ENCODE results near the gene LCOR. TPM values are rescaled to one million over a fixed set of nuclear protein-coding genes. Genes with fewer than 3 reads are reported as not detected.
A peak's percentile ranks its signal among the peaks of the same experiment; 100 is the strongest.

The LCOR gene
- total RNA-seq, 4 donors from 2014 or later: 7.7 to 2,027 (median 132) TPM

DNA sequence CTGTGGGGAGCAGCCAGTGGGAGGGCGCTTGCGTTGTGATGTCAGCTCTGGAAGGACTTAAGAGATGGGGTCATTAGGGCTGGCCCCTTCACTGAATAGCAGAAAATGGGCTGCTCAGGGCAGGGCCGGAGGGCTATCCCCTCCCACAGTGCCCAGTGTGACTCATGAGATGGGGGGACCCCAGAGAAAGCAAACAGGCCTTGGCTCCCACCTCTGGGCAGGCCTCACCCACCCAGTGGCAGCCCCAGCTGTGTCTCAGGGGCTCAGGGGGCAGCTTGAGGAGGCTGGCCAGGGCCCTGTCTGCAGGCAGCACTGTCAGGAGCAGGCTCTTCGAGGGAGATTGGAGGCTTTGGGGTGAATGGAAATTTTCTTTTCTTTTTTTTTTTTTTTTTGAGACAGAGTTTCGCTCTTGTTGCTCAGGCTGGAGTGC is 185.4 kb downstream of the LCOR start:
- Histone ChIP-seq H3K4me3 (no peak overlapping the region), H3K4me1 (no peaks in the 10 kb centered on the region), H3K27ac (no peak overlapping the region), H3K9me3 (no peaks in the 10 kb centered on the region), H3K27me3 (no peaks in the 10 kb centered on the region), H3K36me3 (no peaks in the 10 kb centered on the region)
- DNase-seq: no peak
- no peak for TF ChIP-seq POLR2A (IDR thresholded peaks at IDR 0.05)
- TF ChIP-seq, protein P1, sequence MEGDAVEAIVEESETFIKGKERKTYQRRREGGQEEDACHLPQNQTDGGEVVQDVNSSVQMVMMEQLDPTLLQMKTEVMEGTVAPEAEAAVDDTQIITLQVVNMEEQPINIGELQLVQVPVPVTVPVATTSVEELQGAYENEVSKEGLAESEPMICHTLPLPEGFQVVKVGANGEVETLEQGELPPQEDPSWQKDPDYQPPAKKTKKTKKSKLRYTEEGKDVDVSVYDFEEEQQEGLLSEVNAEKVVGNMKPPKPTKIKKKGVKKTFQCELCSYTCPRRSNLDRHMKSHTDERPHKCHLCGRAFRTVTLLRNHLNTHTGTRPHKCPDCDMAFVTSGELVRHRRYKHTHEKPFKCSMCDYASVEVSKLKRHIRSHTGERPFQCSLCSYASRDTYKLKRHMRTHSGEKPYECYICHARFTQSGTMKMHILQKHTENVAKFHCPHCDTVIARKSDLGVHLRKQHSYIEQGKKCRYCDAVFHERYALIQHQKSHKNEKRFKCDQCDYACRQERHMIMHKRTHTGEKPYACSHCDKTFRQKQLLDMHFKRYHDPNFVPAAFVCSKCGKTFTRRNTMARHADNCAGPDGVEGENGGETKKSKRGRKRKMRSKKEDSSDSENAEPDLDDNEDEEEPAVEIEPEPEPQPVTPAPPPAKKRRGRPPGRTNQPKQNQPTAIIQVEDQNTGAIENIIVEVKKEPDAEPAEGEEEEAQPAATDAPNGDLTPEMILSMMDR (IDR thresholded peaks at IDR 0.05): no peak
- intact Hi-C loops (cut with DNase I; ENCODE audit: low total_unique reads): no loop called here

DNA sequence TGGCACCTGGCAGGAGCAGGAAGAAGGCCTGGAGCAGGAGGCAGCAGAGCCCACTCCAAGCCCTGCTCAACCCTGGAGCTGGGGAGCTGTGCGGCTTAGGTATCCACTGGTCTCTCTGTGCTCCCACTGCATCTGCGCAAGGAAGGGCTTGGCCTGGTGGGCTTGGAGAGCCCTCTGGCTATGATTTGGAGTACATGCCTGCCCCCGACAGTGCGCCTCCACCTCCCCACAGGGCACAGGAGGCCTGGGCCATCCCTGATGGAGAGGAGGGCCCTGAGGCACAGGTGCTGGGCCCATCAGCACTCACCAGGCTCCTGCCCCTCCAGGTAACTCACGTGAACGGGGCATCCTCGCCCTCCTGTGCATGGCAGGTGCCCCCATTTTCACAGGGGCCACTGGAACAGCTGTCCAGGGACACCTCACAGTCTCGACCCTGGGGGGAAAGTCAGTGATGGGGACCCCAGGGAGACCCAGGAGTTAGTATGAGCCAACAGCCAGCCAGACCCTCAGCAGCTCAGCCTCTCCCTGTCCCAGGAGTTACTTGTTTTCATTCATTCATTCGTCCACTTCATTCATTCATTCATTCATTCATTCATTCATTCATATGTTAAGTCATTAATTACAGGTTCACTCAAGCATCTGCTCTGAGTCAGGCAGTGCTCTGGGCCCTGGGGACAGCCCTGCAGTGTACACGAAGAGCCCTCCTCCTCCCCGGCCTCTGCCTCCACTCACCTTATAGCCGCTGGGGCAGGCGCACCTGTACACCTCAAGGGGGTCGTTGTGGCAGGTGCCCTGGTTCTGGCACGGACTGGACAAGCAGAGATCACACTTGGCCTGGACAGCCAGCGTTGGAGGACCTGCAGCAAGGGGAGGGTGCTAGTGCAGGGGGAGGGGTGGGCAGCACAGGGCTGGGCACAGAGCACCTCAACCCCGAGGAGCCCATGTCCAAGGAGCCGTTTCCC is 186.4 kb downstream of the LCOR start:
- no peak overlapping the region for H3K27ac ChIP-seq
- no peaks in the 10 kb centered on the region for H3K4me1 ChIP-seq
- no peaks in the 10 kb centered on the region for H3K27me3 ChIP-seq
- intact Hi-C loops (cut with DNase I; ENCODE audit: low total_unique reads): no loop called here
- TF ChIP-seq, protein P1 (IDR thresholded peaks at IDR 0.05): no peak
- TF ChIP-seq POLR2A (IDR thresholded peaks at IDR 0.05): no peak
- H3K9me3 ChIP-seq: no peaks in the 10 kb centered on the region
- H3K4me3 ChIP-seq: no peak overlapping the region
- DNase-seq: no peak
- H3K36me3 ChIP-seq: no peaks in the 10 kb centered on the region

DNA sequence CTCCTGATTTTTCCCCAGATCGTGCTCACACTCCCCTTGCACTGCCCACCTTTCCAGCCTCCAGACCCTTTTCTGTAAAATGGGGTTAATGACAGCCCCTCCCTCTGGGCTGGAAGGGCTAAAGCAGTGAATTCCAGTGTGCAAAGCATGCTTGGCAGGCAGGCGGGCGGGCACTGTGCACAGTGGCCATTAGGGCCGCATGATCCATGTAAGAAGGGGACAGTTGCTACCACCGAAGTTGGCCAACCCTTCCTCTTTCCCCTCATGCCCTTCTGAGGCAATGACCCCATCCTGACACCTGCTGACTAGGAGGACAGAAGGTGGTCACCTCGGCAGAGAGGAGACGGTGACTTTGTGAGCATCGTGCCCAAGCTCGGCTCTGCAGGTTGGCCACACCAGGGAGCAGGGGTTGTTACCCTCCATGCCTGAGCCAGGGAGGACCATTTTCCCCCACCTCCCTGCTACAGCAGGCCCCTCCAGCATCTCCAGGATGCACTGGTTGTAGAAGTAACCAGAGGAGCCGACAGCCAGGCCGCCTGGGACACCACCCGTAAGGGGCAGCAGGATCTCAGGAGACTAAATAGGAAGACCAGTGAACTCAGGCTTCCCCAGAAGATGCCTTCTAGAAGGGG is 187.2 kb downstream of the LCOR start:
- intact Hi-C loops (cut with DNase I; ENCODE audit: low total_unique reads): no loop called here
- TF ChIP-seq, protein P1 (IDR thresholded peaks at IDR 0.05): no peak
- DNase-seq: no peak
- Histone ChIP-seq H3K4me1 (no peaks in the 10 kb centered on the region), H3K27me3 (no peaks in the 10 kb centered on the region), H3K27ac (no peak overlapping the region), H3K9me3 (no peaks in the 10 kb centered on the region), H3K4me3 (no peak overlapping the region), H3K36me3 (no peaks in the 10 kb centered on the region)

DNA sequence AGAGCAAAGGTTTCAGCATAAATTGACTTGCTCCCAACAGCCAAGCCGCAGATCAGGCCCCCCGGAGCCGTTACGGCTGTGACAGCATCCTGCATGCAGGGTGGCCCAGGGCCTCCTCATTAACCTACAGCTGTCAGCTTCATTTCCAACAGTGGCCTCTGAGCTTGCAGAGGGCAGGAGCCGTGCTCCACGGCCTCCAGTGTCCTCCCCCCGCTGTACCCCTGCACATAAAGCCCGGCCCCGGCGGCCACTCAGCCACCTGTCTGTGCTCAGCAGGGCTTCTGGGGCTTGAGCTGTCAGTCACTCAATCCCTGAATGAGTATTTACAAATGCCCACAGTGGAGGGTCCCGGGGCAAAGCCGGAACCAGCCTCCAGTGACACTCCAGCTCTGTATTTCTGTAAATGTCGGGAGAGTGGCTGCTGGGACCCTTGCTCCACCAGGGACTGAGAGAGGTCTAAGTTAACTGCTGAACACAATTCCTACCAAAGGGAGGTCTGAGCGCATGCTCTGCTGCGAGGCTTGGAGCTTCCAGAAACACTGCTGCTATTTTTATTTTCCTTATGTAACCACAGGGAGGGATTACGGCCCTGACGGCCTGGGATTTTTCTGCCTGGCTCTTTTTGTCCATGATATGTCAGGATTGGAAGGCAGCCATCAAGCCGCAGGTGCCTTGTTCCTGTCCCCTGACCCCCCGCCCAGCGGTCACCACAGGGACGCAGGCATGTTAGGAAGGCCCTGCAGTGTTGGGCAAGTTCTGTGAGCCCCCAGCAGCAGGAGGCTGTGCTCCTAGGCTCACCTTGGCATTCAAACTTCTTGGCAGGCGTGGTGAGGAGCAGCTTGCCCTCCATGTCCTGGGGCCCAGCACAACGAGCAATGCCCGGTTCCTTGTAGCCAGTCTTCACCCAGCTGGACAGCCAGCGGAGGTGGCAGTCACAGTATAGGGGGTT is 188.6 kb downstream of the LCOR start:
- no peaks in the 10 kb centered on the region for H3K36me3 ChIP-seq
- no peaks in the 10 kb centered on the region for H3K27me3 ChIP-seq
- TF ChIP-seq, protein P1 (IDR thresholded peaks at IDR 0.05): no peak
- TF ChIP-seq POLR2A (IDR thresholded peaks at IDR 0.05): no peak
- intact Hi-C loops (cut with DNase I; ENCODE audit: low total_unique reads): no loop called here
- peak; percentile 24 to 42 for DNase-seq
- no peaks in the 10 kb centered on the region for H3K9me3 ChIP-seq
- H3K27ac ChIP-seq: peak overlapping the region; percentile 29 to 43
- H3K4me3 ChIP-seq: no peak overlapping the region
- no peaks in the 10 kb centered on the region for H3K4me1 ChIP-seq
